ENCODE data around the gene MKX. TPM values are rescaled to one million over a fixed set of nuclear protein-coding genes. Genes with fewer than 3 reads are reported as not detected.
A peak's percentile ranks its signal among the peaks of the same experiment; 100 is the strongest.

MKX gene
- total and polyA plus RNA-seq, 2 donors from 2014 or later = 1.3 TPM; not detected in 1

DNA sequence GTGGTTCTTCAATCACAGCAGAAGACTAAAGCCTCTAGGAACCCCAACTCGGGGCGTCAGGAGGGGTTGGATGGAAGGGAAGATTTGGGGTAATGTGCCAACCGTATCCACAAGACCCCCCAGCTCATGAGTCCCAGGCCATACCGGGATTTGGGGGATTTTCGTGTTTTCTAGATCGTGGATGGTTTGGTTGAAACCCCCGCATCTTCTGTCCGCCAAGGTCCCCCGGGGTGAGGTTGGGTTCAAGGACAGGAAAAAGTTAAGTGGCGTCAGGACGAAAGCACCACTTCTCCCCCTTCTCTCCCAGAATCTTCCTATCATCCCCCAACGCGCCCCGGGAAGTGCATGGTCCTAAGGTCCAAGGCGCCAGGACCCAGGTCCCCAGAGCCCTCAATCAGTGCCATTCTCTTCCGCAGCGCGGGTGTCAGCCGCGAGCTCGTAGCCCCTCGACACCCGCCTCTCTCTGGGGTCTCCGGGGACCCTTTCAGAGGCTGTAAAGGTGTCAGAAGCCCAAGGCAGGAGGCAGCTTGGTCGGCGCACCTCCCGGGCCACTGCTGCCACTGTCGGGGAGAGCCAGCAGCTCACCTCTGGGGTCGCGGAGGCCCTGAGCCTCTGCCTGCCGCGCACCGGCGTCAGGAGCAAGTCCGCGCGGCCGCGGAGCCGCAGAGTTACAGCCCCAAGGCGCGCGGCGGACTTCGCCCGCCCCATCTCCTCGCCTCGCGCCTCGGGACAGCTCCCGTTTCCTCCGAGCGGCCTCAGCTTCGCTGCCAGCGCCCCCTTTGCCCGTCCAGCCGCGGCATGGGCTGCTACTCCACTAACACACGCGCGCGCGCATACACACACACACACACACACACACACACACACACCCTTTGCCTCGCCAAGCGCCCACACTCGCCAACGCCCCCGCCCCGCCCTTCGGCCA is 1.5 kb downstream of the MKX start:
- H3K9me3 ChIP-seq (ENCODE audit: control insufficient read depth in 2 of 3, insufficient read depth in 1 of 3, low read length in 3 of 3) = no peaks in the 10 kb centered on the region
- H3K9ac ChIP-seq (ENCODE audit: low read length in 3 of 3) = no peak overlapping the region
- DNase-seq (peak; percentile 59 to 76 (median 68)), FAIRE-seq (no peak)
- TF ChIP-seq, protein P1, sequence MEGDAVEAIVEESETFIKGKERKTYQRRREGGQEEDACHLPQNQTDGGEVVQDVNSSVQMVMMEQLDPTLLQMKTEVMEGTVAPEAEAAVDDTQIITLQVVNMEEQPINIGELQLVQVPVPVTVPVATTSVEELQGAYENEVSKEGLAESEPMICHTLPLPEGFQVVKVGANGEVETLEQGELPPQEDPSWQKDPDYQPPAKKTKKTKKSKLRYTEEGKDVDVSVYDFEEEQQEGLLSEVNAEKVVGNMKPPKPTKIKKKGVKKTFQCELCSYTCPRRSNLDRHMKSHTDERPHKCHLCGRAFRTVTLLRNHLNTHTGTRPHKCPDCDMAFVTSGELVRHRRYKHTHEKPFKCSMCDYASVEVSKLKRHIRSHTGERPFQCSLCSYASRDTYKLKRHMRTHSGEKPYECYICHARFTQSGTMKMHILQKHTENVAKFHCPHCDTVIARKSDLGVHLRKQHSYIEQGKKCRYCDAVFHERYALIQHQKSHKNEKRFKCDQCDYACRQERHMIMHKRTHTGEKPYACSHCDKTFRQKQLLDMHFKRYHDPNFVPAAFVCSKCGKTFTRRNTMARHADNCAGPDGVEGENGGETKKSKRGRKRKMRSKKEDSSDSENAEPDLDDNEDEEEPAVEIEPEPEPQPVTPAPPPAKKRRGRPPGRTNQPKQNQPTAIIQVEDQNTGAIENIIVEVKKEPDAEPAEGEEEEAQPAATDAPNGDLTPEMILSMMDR (IDR thresholded peaks at IDR 0.05; ENCODE audit: borderline replicate concordance, extremely low read depth, insufficient read depth) = no peak
- H3K4me3 ChIP-seq (ENCODE audit: low read length in 3 of 3) = peak overlapping the region in 2 of 3 donors; percentile 45 to 64
- intact Hi-C loops (cut with DNase I) = no loop called here
- no peak overlapping the region for H3K27ac ChIP-seq (ENCODE audit: low read depth in 2 of 2, low read length in 2 of 2)
- no peaks in the 10 kb centered on the region for H3K36me3 ChIP-seq (ENCODE audit: control insufficient read depth in 2 of 3, insufficient read depth in 3 of 3, low read length in 3 of 3)
- peaks cover 0 to 22% (median 0%) of the 10 kb centered on the region in 3 donors for H3K4me1 ChIP-seq (ENCODE audit: control insufficient read depth in 2 of 3, insufficient read depth in 2 of 3, low read depth in 1 of 3, low read length in 3 of 3)
- peaks cover 55% of the 10 kb centered on the region for H3K27me3 ChIP-seq (ENCODE audit: control insufficient read depth, insufficient read depth, low read length)

DNA sequence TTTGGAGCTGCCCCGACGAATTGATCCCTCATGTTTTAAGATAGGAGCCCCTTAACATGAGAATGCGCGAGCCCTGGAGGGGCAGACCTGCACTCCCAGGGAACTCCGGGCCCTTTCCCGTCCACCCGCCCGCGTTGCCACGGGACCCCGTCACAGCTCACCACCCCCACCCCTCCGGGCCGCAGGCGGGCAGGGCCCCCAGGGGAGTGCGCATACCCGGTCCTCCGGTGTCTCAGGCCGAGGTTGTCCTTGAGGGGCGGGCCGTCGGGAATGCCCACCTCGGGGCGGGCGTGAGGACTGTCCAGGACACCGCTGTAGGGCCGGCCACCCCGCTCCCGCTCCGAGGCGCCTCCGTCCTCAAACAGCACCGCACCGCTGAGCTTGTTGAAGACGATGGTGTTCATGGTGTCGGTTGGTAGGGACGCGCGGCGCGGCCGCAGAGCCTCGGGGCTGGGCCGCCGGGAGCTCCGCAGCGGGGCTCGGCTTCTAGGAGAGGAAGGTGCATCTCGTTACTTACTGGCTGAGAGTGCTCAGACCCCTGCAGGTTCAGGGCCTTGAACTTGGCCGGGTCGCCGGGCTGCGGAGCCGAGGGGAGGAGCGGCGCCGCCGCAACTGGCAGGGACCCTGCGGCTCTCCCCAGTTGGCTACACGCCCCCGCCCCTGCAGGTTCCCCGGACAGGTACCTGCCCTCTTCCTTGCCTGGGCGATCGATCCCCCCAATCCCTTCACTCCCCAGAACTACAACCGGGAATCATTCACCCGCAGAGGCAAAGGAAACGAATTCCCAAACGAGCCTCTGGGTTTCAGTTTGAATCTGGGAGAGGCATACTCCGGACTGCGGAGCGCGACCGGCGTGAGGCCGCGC is 2.4 kb downstream of the MKX start:
- no peaks in the 10 kb centered on the region for H3K36me3 ChIP-seq (ENCODE audit: control insufficient read depth in 2 of 3, insufficient read depth in 3 of 3, low read length in 3 of 3)
- no peak overlapping the region for H3K9ac ChIP-seq (ENCODE audit: low read length in 3 of 3)
- no peaks in the 10 kb centered on the region for H3K9me3 ChIP-seq (ENCODE audit: control insufficient read depth in 2 of 3, insufficient read depth in 1 of 3, low read length in 3 of 3)
- peaks cover 0 to 22% (median 0%) of the 10 kb centered on the region in 3 donors for H3K4me1 ChIP-seq (ENCODE audit: control insufficient read depth in 2 of 3, insufficient read depth in 2 of 3, low read depth in 1 of 3, low read length in 3 of 3)
- H3K4me3 ChIP-seq (ENCODE audit: low read length in 3 of 3) = peak overlapping the region; percentile 11 to 64 (median 45)
- H3K27me3 ChIP-seq (ENCODE audit: control insufficient read depth, insufficient read depth, low read length) = peaks cover 53% of the 10 kb centered on the region
- DNase-seq (peak; percentile 50 to 79 (median 61)), FAIRE-seq (no peak)
- intact Hi-C loops (cut with DNase I) = no loop called here
- no peak overlapping the region for H3K27ac ChIP-seq (ENCODE audit: low read depth in 2 of 2, low read length in 2 of 2)
- TF ChIP-seq, protein P1 (IDR thresholded peaks at IDR 0.05; ENCODE audit: borderline replicate concordance, extremely low read depth, insufficient read depth) = no peak

DNA sequence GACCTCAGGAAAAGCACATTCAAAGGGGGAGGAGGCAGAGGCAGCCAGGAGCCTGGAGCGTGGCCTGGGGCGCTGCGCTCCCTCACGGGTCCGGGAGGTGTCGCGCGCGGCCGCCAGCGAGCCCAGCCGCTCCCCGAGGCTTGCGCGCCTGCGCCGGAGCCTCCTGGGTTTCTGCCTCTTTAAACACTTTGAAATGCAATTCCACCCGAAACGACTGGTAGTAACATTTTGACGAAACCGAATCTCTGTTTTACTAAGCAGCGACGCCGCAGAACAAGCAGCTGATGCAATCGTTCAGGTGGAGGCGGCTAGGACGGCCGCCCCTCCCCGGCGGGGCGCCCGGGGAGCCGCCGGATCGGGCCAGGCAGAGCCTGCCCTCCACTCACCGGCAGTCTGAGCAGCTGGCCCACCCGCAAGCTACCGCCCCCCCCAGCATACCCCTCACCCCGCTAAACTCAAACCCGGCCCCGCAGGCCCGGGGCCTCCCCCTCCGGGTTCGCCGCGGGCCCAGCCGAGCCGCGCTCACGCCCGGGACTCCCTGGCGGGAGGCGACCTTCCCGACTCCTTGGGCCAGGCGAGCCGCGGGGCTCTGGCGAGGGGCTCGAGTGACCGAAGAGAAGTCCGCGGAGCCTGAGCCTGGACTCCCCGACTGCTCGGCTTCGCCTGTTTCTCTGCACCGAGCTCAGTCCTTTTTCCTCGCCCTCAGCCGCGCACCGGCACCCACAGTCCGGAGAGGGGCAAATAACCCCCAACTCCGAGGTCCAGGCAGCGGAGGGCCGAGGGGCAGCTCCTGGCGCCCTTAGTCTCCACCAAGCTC is 3.2 kb downstream of the MKX start:
- Histone ChIP-seq H3K9me3 (ENCODE audit: control insufficient read depth in 2 of 3, insufficient read depth in 1 of 3, low read length in 3 of 3) (no peaks in the 10 kb centered on the region), H3K27ac (ENCODE audit: low read depth in 2 of 2, low read length in 2 of 2) (no peak overlapping the region), H3K36me3 (ENCODE audit: control insufficient read depth in 2 of 3, insufficient read depth in 3 of 3, low read length in 3 of 3) (no peaks in the 10 kb centered on the region), H3K4me3 (ENCODE audit: low read length in 3 of 3) (peak overlapping the region; percentile 37 to 64 (median 64)), H3K27me3 (ENCODE audit: control insufficient read depth, insufficient read depth, low read length) (peaks cover 45% of the 10 kb centered on the region), H3K4me1 (ENCODE audit: control insufficient read depth in 2 of 3, insufficient read depth in 2 of 3, low read depth in 1 of 3, low read length in 3 of 3) (peaks cover 0 to 22% (median 0%) of the 10 kb centered on the region in 3 donors), H3K9ac (ENCODE audit: low read length in 3 of 3) (peak overlapping the region in 2 of 3 donors; percentile 7 to 26)
- intact Hi-C loops (cut with DNase I) = no loop called here
- DNase-seq (peak; percentile 86 to 94 (median 89)), FAIRE-seq (no peak)
- TF ChIP-seq, protein P1 (IDR thresholded peaks at IDR 0.05; ENCODE audit: borderline replicate concordance, extremely low read depth, insufficient read depth) = peak; percentile 75
